Aorta (tissue), 5 donors: ENCODE results near the gene KCNQ1. TPM values are rescaled to one million over a fixed set of nuclear protein-coding genes. Genes with fewer than 3 reads are reported as not detected.

Experiments
- ATAC-seq: fragments of 200-7000 bp; cut with Tn5 transposase; one replicate; pipeline ENCODE4 v1.9.1; 2022; ENCODE audit warnings: moderate library complexity; ENCODE audit not compliant: low FRiP score
- DNase-seq, 2 donors: peaks; one replicate each; pipeline ENCODE4 v3.0.0-alpha.2; 2020
- H3K27ac ChIP-seq, 2 donors: one replicate each; pipeline ENCODE4 v1.5.1; 2013; ENCODE audit warnings: low read length in 2 of 2, mild to moderate bottlenecking in 2 of 2, moderate library complexity in 2 of 2, control low read depth in 1 of 2, inconsistent platforms in 1 of 2, low read depth in 1 of 2
- H3K27me3 ChIP-seq, 2 donors: one replicate each; pipeline ENCODE4 v1.6.1; 2013; ENCODE audit warnings: control low read depth in 1 of 2, low read length in 1 of 2, mild to moderate bottlenecking in 1 of 2, moderate library complexity in 1 of 2; ENCODE audit not compliant: insufficient read depth in 2 of 2, control insufficient read depth in 1 of 2
- H3K36me3 ChIP-seq, 2 donors: one replicate each; pipeline ENCODE4 v1.6.1; 2013; ENCODE audit warnings: control low read depth in 1 of 2, low read length in 1 of 2, mild to moderate bottlenecking in 1 of 2; ENCODE audit not compliant: insufficient read depth in 2 of 2, control insufficient read depth in 1 of 2
- H3K4me1 ChIP-seq, 2 donors: one replicate each; pipeline ENCODE4 v1.6.1; 2013; ENCODE audit warnings: low read length in 2 of 2, control low read depth in 1 of 2, mild to moderate bottlenecking in 1 of 2, moderate library complexity in 1 of 2; ENCODE audit not compliant: insufficient read depth in 2 of 2, control insufficient read depth in 1 of 2
- H3K4me3 ChIP-seq, 2 donors: one replicate each; pipeline ENCODE4 v1.5.1; 2013; ENCODE audit warnings: low read length in 2 of 2, control low read depth in 1 of 2, mild to moderate bottlenecking in 1 of 2
- H3K9me3 ChIP-seq: one replicate; pipeline ENCODE4 v1.6.1; 2013; ENCODE audit warnings: mild to moderate bottlenecking, low read length; ENCODE audit not compliant: control insufficient read depth
- WGBS, 2 donors: extraction: QIAGEN DNeasy Blood & Tissue Kit; methylation state at CpG; one replicate each; pipeline ENCODE4 v1.1.7; 2013; 5-methylcytosine and 5-hydroxymethylcytosine counted together
- intact Hi-C, 2 donors: fragments of 100-400 bp; cut with DNase I; formaldehyde crosslinking; loops; one replicate each; pipeline versions ENCODE4 v1.14.2 to v1.15.0; 2022
- polyA plus RNA-seq, 2 donors: library from polyadenylated mRNA; stranded (reverse); fragments of 200-250 nt; gene quantifications; one replicate each; pipeline ENCODE4 v1.2.3, GENCODE V29; 2013
- total RNA-seq, 2 donors: library from RNA; stranded (reverse); fragmentation: NEBNext Ultra II Directional; extraction: Animal tissue kit (Norgen Biotek cat#: 25700); gene quantifications; one replicate each; pipeline ENCODE4 v1.2.1, GENCODE V29; 2021
- donor health status: healthy with polysubstance abuse.
- donor health status: Bipolar disorder and iron deficiency.
- donor health status: DM: no; HTN: no; CAD: no.
- donor health status: DM: no; HTN: no; CAD: no.
- donor health status: DM: yes; HTN: yes; CAD: no.

KCNQ1 gene
- total and polyA plus RNA-seq, 4 donors, result 0.67 to 11.5 (median 5.8) TPM

DNA sequence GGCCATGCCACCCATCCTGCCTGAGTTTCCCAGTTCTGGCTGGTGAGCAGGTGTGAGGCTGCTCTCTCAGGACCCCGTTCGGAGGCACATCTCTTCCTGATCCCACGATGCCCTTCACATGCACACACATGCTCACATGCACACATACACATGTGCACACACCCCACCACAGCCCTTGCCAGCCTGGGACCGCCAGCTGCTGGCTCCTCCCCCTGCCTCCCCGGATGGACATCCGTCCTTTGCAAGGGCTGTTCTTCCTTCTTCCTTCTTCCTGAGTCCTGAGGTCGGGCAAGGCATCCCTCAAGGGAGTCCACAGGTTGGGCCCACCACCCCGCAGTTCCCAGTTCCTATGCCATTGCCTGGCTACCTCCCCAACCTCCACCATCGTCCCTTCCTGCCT, 451.2 kb downstream of the KCNQ1 start:
- ATAC-seq, result no peak
- WGBS, 2 donors, result 77 to 81% methylated on average over 9 of the region's 9 CpGs
- Histone ChIP-seq H3K27me3 (no peaks in the 10 kb centered on the region), H3K4me3 (no peak overlapping the region), H3K4me1 (no peaks in the 10 kb centered on the region), H3K36me3 (no peaks in the 10 kb centered on the region), H3K27ac (no peak overlapping the region), H3K9me3 (no peaks in the 10 kb centered on the region)
- no peak for DNase-seq
- intact Hi-C loops, result no loop called here

DNA sequence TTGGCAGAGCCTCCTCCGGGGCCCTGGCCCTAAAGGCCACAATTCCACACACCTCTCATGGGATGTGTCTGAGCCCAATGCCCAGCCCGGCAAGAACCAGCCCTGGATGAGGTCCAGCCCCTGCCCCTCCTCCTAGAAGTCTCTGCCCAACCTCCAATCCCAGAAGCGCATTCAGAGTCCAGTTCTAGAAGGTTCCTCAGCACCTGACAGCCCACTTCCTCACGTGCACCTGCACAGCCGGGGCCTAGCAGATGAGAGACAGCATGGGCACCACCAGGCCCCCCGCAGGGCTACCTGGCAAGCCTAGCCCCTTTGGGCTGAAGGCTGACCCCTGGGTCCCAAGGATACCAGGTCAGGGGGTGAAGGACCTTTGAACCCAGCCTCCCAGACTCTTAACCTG, 452.2 kb downstream of the KCNQ1 start:
- no peaks in the 10 kb centered on the region for H3K36me3 ChIP-seq
- DNase-seq (no peak), ATAC-seq (no peak)
- whole genome bisulfite sequencing, 2 donors, result 81 to 86% methylated on average over 6 of the region's 6 CpGs
- H3K27me3 ChIP-seq, result no peaks in the 10 kb centered on the region
- H3K27ac ChIP-seq, result no peak overlapping the region
- no peaks in the 10 kb centered on the region for H3K4me1 ChIP-seq
- intact Hi-C loops, result no loop called here
- no peak overlapping the region for H3K4me3 ChIP-seq
- H3K9me3 ChIP-seq, result no peaks in the 10 kb centered on the region

DNA sequence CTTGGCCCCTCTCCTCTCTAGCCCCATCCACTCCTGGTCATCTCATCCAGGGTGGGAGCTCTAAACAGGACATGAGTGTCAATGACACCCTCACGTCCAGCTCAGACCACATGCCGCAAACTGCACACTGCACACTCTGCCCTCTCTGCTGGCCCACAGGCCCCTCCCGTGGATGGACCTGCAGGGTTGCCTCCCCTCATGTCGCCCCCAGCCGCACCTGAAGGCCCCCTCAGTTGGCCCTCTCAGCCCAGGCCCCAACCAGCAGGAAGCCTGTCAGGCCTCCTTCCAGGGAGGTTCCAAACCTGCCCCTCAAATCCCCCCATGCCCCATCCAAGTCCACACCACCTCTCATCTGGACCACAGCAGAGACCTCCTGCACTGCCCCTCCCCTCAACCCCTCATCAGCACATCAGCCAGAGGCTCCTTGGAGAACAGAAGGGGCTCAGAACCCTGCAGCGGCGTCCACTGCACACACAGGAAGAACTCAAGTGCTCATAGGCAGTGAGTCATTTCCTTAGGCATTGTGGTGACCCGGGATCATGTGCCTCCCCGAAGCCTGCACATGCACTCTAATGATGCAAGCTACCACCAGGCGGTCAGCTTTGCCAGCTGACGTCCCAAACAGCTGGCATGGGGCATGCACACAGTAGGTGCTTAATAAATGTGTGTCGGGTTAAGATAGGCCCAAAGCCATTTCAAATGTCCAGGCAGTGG, 453.7 kb downstream of the KCNQ1 start:
- H3K9me3 ChIP-seq, result no peaks in the 10 kb centered on the region
- 68 to 76% methylated on average over 12 of the region's 12 CpGs for WGBS, 2 donors
- ATAC-seq (no peak), DNase-seq (peak in 1 of 2 donors; percentile 87)
- H3K36me3 ChIP-seq, result no peaks in the 10 kb centered on the region
- no peaks in the 10 kb centered on the region for H3K4me1 ChIP-seq
- no peak overlapping the region for H3K4me3 ChIP-seq
- no peaks in the 10 kb centered on the region for H3K27me3 ChIP-seq
- intact Hi-C loops, result no loop called here
- H3K27ac ChIP-seq, result no peak overlapping the region

Other genes with a start within 250 kb of the KCNQ1 start
- gene ASCL2, start 174.4 kb upstream of the KCNQ1 start, total RNA-seq, result 1 to 10 TPM in 1 of 2 donors, under 1 TPM in 1; 0.62 to 1.4 TPM
- not detected for gene ASCL2, start 174.4 kb upstream of the KCNQ1 start, polyA plus RNA-seq
- gene C11orf21, start 143.1 kb upstream of the KCNQ1 start, total RNA-seq, result 1 to 10 TPM; 1.4 to 2.1 TPM
- under 1 TPM in 1 of 2 donors, not detected in 1; 0.46 TPM for gene C11orf21, start 143.1 kb upstream of the KCNQ1 start, polyA plus RNA-seq
- 1 to 10 TPM in 1 of 2 donors, under 1 TPM in 1; 0.84 to 3.5 TPM for gene TSPAN32, start 143.0 kb upstream of the KCNQ1 start, total RNA-seq
- 1 to 10 TPM in 1 of 2 donors, not detected in 1; 8.7 TPM for gene TSPAN32, start 143.0 kb upstream of the KCNQ1 start, polyA plus RNA-seq
- gene CD81, start 67.7 kb upstream of the KCNQ1 start, total RNA-seq, result 100 to 1,000 TPM; 538 to 620 TPM
- gene CD81, start 67.7 kb upstream of the KCNQ1 start, polyA plus RNA-seq, result 100 to 1,000 TPM; 363 to 784 TPM
- 10 to 100 TPM; 35.2 to 44.3 TPM for gene TSSC4, start 44.3 kb upstream of the KCNQ1 start, total RNA-seq
- gene TSSC4, start 44.3 kb upstream of the KCNQ1 start, polyA plus RNA-seq, result 10 to 100 TPM; 42.9 to 64.4 TPM
- not detected for gene TRPM5, start 494 bp upstream of the KCNQ1 start, total RNA-seq
- under 1 TPM in 1 of 2 donors, not detected in 1; 0.25 TPM for gene TRPM5, start 494 bp upstream of the KCNQ1 start, polyA plus RNA-seq